ENCODE data around the gene KRT1. TPM values are rescaled to one million over a fixed set of nuclear protein-coding genes. Genes with fewer than 3 reads are reported as not detected.
"Not testable (repeated sequence)": the region's sequence is repeated elsewhere in the genome, so short reads cannot be mapped to it uniquely, and the experiment has no call there.

KRT1 gene
- total and polyA plus RNA-seq, 9 donors, result not detected

DNA sequence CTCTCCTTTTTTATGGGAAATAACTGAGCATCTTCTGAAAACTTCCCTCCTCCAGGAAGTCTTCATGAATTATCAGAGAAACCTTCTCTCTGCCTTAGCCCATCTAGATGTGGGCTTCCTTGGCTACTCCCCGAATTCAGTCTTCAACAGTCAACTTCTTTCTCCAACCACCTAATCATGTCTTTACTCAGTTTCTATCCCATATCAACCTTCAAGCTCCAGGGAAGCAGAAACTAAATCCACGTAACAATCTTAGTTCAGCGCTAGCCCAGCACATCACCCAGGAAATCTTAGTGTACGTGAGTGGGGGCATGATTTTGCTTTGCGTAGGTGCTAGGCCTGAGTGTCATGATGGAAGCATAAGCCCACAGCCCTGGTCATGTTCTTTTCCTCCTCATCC, 35.9 kb upstream of the KRT1 start:
- no peaks in the 10 kb centered on the region for H3K4me1 ChIP-seq (ENCODE audit: insufficient read depth)
- no peak for DNase-seq
- TF ChIP-seq POLR2A (IDR thresholded peaks at IDR 0.05) (no peak), EP300 (IDR thresholded peaks at IDR 0.05) (no peak)
- TF ChIP-seq, protein P1, sequence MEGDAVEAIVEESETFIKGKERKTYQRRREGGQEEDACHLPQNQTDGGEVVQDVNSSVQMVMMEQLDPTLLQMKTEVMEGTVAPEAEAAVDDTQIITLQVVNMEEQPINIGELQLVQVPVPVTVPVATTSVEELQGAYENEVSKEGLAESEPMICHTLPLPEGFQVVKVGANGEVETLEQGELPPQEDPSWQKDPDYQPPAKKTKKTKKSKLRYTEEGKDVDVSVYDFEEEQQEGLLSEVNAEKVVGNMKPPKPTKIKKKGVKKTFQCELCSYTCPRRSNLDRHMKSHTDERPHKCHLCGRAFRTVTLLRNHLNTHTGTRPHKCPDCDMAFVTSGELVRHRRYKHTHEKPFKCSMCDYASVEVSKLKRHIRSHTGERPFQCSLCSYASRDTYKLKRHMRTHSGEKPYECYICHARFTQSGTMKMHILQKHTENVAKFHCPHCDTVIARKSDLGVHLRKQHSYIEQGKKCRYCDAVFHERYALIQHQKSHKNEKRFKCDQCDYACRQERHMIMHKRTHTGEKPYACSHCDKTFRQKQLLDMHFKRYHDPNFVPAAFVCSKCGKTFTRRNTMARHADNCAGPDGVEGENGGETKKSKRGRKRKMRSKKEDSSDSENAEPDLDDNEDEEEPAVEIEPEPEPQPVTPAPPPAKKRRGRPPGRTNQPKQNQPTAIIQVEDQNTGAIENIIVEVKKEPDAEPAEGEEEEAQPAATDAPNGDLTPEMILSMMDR (IDR thresholded peaks at IDR 0.05), result no peak
- H3K27ac ChIP-seq, result no peak overlapping the region
- H3K27me3 ChIP-seq, result no peaks in the 10 kb centered on the region
- no peak overlapping the region for H3K4me3 ChIP-seq
- no peaks in the 10 kb centered on the region for H3K36me3 ChIP-seq
- intact Hi-C loops (cut with DNase I), result no loop called here
- no peaks in the 10 kb centered on the region for H3K9me3 ChIP-seq
- WGBS, 3 donors, result 85 to 93% (median 88%) methylated on average over 5 of the region's 5 CpGs

DNA sequence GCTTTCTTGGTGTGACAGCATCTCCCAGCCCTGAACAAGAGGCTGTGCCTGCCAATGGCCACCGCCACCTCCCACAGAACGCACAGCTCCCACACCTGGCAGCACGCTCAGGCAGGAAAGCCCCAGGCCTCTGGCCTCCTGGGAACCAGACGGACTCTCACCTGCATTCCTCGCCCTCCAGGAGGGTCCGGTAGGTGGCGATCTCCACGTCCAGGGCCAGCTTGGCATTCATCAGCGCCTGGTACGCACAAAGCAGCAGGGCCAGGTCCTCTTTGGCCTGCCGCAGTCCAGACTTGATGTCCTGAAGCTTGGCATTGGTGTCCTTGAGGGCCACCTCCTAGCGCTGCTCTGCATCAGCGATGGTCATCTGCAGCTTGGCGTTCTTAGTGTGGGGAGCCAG, 35.2 kb upstream of the KRT1 start:
- intact Hi-C loops (cut with DNase I), result no loop called here
- WGBS, 3 donors, result 58 to 78% (median 74%) methylated on average over 14 of the region's 14 CpGs
- Histone ChIP-seq H3K27me3 (no peaks in the 10 kb centered on the region), H3K9me3 (no peaks in the 10 kb centered on the region), H3K36me3 (no peaks in the 10 kb centered on the region), H3K27ac (no peak overlapping the region), H3K4me3 (no peak overlapping the region), H3K4me1 (ENCODE audit: insufficient read depth) (no peaks in the 10 kb centered on the region)
- no peak for DNase-seq
- TF ChIP-seq, protein P1 (IDR thresholded peaks at IDR 0.05), result no peak
- TF ChIP-seq EP300 (IDR thresholded peaks at IDR 0.05) (no peak), POLR2A (IDR thresholded peaks at IDR 0.05) (no peak)

DNA sequence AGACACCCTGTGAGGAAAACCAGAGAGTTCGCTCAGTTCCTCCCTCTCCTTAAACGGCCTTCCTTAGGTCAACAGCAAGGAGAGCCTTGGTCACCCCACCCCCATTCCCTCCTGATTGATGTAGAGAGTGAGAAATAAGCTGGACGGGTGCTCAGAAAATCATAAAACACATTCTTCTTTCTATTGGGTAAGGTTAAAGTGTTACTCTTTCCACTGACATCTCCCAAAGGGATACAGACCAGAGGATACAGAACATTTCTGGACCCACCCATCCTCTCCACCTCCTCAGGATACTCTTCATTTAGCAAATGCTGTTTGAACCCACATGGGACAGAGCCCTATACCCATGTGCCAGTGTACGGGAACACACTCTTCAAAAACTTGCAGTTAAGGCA, 34.7 kb upstream of the KRT1 start:
- H3K4me1 ChIP-seq (ENCODE audit: insufficient read depth), result no peaks in the 10 kb centered on the region
- no peak for DNase-seq
- H3K27ac ChIP-seq, result no peak overlapping the region
- 55 to 69% (median 55%) methylated on average over 4 of the region's 4 CpGs for WGBS, 3 donors
- TF ChIP-seq EP300 (IDR thresholded peaks at IDR 0.05), result no peak
- TF ChIP-seq, protein P1 (IDR thresholded peaks at IDR 0.05), result no peak
- no peak for TF ChIP-seq POLR2A (IDR thresholded peaks at IDR 0.05)
- no peak overlapping the region for H3K4me3 ChIP-seq
- intact Hi-C loops (cut with DNase I), result no loop called here
- no peaks in the 10 kb centered on the region for H3K9me3 ChIP-seq
- H3K27me3 ChIP-seq, result no peaks in the 10 kb centered on the region
- no peaks in the 10 kb centered on the region for H3K36me3 ChIP-seq

DNA sequence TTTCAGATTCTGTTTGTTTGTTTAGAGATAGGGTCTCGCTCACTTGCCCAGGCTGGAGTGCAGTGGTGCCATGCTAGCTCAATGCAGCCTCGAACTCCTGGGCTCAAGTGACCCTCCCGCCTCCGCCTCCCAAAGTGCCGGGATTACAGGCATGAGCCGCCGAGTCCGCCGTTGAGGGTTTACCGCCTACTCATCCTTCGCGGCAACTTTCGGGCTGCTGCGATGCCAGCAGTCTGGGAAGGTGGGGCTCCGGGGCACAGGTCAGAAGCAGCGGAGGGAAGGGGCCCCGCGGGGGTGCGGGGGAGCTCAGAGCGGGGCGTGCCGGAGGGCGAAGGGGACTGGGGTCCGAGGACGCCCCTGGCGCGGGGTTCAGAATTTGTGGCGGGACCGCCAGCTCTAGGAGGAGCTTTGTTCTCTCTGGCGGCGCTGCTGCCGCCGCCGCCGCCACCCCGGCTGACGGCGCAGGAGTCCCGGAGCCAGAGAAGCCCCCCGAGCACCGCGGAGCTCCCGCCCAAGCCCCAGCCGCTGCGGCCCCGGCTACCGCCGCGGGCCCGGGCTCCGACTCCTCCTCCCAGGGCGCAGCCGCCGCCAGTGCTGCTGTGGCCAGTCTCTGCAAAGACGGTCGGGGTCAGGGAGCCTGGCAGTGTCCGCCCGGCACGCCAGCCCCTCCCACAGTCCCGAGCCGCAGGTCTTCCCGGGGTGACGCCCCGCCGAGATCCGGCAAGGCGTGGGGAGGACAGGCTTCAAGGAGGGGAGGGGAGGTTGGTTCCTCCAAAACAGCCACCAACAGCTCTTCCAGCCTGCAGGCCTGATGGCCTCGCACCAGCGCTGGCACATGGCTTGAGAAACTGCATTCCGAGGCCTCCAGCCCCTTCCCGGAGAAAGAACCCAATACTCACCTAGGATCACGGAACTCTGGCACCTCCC, 34.0 kb upstream of the KRT1 start:
- intact Hi-C loops (cut with DNase I), result no loop called here
- H3K4me1 ChIP-seq (ENCODE audit: insufficient read depth), result no peaks in the 10 kb centered on the region
- H3K36me3 ChIP-seq, result no peaks in the 10 kb centered on the region
- DNase-seq, result no peak
- 3 to 8% (median 5%) methylated on average over 45 to 72 of the region's 72 CpGs for WGBS, 3 donors
- H3K27ac ChIP-seq, result no peak overlapping the region
- TF ChIP-seq, protein P1 (IDR thresholded peaks at IDR 0.05), result no peak
- no peak for TF ChIP-seq EP300 (IDR thresholded peaks at IDR 0.05)
- TF ChIP-seq POLR2A (IDR thresholded peaks at IDR 0.05), result no peak
- no peak overlapping the region for H3K4me3 ChIP-seq
- no peaks in the 10 kb centered on the region for H3K9me3 ChIP-seq
- H3K27me3 ChIP-seq, result no peaks in the 10 kb centered on the region

DNA sequence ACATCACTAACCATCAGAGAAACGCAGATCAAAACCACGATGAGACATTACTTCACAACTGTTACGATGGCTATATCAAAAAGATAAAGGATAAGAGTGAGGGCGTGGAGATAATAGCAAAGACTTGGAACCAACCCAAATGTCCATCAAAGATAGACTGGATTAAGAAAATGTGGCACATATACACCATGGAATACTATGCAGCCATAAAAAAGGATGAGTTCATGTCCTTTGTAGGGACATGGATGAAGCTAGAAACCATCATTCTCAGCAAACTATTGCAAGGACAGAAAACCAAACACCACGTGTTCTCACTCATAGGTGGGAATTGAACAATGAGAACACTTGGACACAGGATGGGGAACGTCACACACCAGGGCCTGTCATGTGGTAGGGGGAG, 31.9 kb upstream of the KRT1 start:
- intact Hi-C loops (cut with DNase I); H3K4me1 ChIP-seq (ENCODE audit: insufficient read depth); H3K27me3 ChIP-seq; H3K4me3 ChIP-seq; H3K36me3 ChIP-seq; H3K27ac ChIP-seq; H3K9me3 ChIP-seq; DNase-seq: not testable (repeated sequence)
- WGBS, 3 donors, result 79 to 87% (median 86%) methylated on average over 6 of the region's 6 CpGs

Measured in ovary (tissue), 9 donors.